HepG2 (cell line): ENCODE results near the gene MADCAM1.
A peak's percentile ranks its signal among the peaks of the same experiment; 100 is the strongest.

Experiments
- EED ChIP-seq: sonication (generic); formaldehyde crosslinking; IDR thresholded peaks from 2 replicates; pipeline ENCODE4 v1.5.0; 2020; ENCODE audit warnings: mild to moderate bottlenecking, missing genetic modification reagents
- ESRRA ChIP-seq: sonication (generic); formaldehyde crosslinking; IDR thresholded peaks from 2 replicates; pipeline ENCODE4 v1.5.1; 2020; ENCODE audit warnings: mild to moderate bottlenecking, low read depth, missing genetic modification reagents
- KDM3A ChIP-seq: IDR thresholded peaks from 2 replicates; pipeline ENCODE4 v1.6.1; 2018; ENCODE audit warnings: low read depth, missing compliant biosample characterization

- TF ChIP-seq ESRRA (CRISPR knock-in tag) = no peak
- TF ChIP-seq EED = no peak
- TF ChIP-seq KDM3A (CRISPR knock-in tag) = peak; percentile 70; the same call in 1 of the 2 replicates
Measured at GRCh38 chr19:506404-507285, 10.4 kb downstream of the MADCAM1 start.
